BE2C (cell line): ENCODE measurements around the gene EXOC4.

Experiments used
- DNase-seq: peaks from one replicate; pipeline ENCODE4 v3.0.0-alpha.2; 2020
- H3K27me3 ChIP-seq: fragments of 250-450 bp; sonication (Bioruptor Pico); 2 replicates; pipeline ENCODE4 v1.5.1; 2020; ENCODE audit warnings: mild to moderate bottlenecking
- H3K36me3 ChIP-seq: fragments of 250-450 bp; sonication (Bioruptor Pico); 2 replicates; pipeline ENCODE4 v1.5.1; 2020; ENCODE audit warnings: mild to moderate bottlenecking
- H3K4me1 ChIP-seq: fragments of 250-450 bp; sonication (Bioruptor Pico); 2 replicates; pipeline ENCODE4 v1.5.1; 2020
- H3K4me3 ChIP-seq: 2 replicates; pipeline ENCODE4 v1.5.1; 2011; ENCODE audit warnings: low read depth, low read length
- H3K9me3 ChIP-seq: fragments of 250-450 bp; sonication (Bioruptor Pico); 2 replicates; pipeline ENCODE4 v1.5.1; 2020
- CTCF ChIP-seq: IDR thresholded peaks from 2 replicates; pipeline ENCODE4 v1.5.1; 2012; ENCODE audit warnings: mild to moderate bottlenecking, low read depth, low read length

Gene EXOC4

GRCh38 chr7:133501771-133502170 is 248.9 kb downstream of the EXOC4 start:
- no peak for TF ChIP-seq CTCF
- no peak for DNase-seq
- Histone ChIP-seq H3K36me3 (no peaks in the 10 kb centered on the region), H3K4me3 (no peak overlapping the region), H3K27me3 (no peaks in the 10 kb centered on the region), H3K9me3 (no peaks in the 10 kb centered on the region), H3K4me1 (no peaks in the 10 kb centered on the region)

- H3K4me3 ChIP-seq = no peak overlapping the region
- no peaks in the 10 kb centered on the region for H3K27me3 ChIP-seq
- H3K4me1 ChIP-seq = no peaks in the 10 kb centered on the region
- H3K9me3 ChIP-seq = no peaks in the 10 kb centered on the region
- no peaks in the 10 kb centered on the region for H3K36me3 ChIP-seq
- DNase-seq = no peak
- TF ChIP-seq CTCF = no peak
These were observed 249.6 kb downstream of the EXOC4 start for GRCh38 chr7:133502498-133502897.

- H3K4me3 ChIP-seq = no peak overlapping the region
- H3K36me3 ChIP-seq = no peaks in the 10 kb centered on the region
- DNase-seq = no peak
- H3K9me3 ChIP-seq = no peaks in the 10 kb centered on the region
- no peaks in the 10 kb centered on the region for H3K27me3 ChIP-seq
- H3K4me1 ChIP-seq = no peaks in the 10 kb centered on the region
- TF ChIP-seq CTCF = no peak
These were observed 250.1 kb downstream of the EXOC4 start for GRCh38 chr7:133502972-133503371.

GRCh38 chr7:133504825-133505224 is 251.9 kb downstream of the EXOC4 start:
- H3K9me3 ChIP-seq = no peaks in the 10 kb centered on the region
- no peaks in the 10 kb centered on the region for H3K36me3 ChIP-seq
- H3K27me3 ChIP-seq = no peaks in the 10 kb centered on the region
- H3K4me1 ChIP-seq = no peaks in the 10 kb centered on the region
- TF ChIP-seq CTCF = no peak
- no peak overlapping the region for H3K4me3 ChIP-seq
- DNase-seq = no peak

- Histone ChIP-seq H3K36me3 (no peaks in the 10 kb centered on the region), H3K4me3 (no peak overlapping the region), H3K9me3 (no peaks in the 10 kb centered on the region), H3K4me1 (no peaks in the 10 kb centered on the region), H3K27me3 (no peaks in the 10 kb centered on the region)
- DNase-seq = no peak
- TF ChIP-seq CTCF = no peak
These were observed 256.9 kb downstream of the EXOC4 start for GRCh38 chr7:133509822-133510221.

GRCh38 chr7:133510326-133511055 is 257.6 kb downstream of the EXOC4 start:
- TF ChIP-seq CTCF = no peak
- no peak overlapping the region for H3K4me3 ChIP-seq
- no peaks in the 10 kb centered on the region for H3K4me1 ChIP-seq
- no peak for DNase-seq
- no peaks in the 10 kb centered on the region for H3K27me3 ChIP-seq
- H3K9me3 ChIP-seq = no peaks in the 10 kb centered on the region
- no peaks in the 10 kb centered on the region for H3K36me3 ChIP-seq
